RCC 7860 (cell line): Measurements from ENCODE around the gene PHF2.

Experiments
- DNase-seq: peaks from one replicate; pipeline ENCODE4 v3.0.0-alpha.2; 2015; ENCODE audit warnings: low spot score
- FAIRE-seq: peaks from 2 replicates; lab custom pipeline; 2012; peaks lifted over from hg19 to GRCh38; lab: Jason Lieb, UNC

PHF2 gene

DNA sequence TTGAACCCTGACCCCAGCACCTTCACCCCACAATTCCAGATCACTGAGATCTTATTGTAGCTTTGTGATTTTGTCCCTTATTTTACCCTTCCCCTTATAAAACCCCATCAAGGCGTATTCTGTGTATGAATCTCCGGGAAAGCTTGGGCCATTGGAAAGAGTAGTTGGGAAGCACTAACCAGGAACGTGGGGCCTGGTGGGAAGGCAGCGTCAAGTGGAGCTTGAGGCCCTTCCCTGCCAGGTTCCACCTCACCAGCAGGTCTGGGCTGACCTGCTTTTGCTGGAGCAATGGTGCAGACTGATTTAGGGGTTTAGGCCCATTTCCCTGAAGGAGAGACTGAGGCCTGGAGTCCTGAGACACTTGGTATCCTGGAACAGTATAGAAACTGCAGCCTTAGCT, 9.3 kb downstream of the PHF2 start:
- no peak for FAIRE-seq

GRCh38 chr9:93586290-93587057, 10.1 kb downstream of the PHF2 start:
- FAIRE-seq (no peak), DNase-seq (no peak)

More for the DNA sequence above, 9.3 kb downstream of the PHF2 start:
- no peak for DNase-seq

DNA sequence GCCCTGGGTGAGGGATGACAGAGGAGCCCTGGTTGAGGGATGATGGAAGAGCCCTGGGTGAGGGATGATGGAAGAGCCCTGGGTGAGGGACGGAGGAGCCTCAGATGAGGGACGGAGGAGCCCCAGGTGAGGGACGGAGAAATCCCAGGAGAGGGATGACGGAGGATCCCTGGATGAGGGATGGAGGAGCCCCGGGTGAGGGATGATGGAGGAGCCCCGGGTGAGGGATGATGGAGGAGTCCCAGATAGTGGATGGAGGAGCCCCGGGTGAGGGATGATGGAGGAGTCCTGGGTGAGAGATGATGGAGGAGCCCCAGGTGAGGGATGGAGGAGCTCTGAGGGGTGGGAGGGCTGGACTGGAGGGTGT, 10.9 kb downstream of the PHF2 start:
- DNase-seq (no peak), FAIRE-seq (no peak)

DNA sequence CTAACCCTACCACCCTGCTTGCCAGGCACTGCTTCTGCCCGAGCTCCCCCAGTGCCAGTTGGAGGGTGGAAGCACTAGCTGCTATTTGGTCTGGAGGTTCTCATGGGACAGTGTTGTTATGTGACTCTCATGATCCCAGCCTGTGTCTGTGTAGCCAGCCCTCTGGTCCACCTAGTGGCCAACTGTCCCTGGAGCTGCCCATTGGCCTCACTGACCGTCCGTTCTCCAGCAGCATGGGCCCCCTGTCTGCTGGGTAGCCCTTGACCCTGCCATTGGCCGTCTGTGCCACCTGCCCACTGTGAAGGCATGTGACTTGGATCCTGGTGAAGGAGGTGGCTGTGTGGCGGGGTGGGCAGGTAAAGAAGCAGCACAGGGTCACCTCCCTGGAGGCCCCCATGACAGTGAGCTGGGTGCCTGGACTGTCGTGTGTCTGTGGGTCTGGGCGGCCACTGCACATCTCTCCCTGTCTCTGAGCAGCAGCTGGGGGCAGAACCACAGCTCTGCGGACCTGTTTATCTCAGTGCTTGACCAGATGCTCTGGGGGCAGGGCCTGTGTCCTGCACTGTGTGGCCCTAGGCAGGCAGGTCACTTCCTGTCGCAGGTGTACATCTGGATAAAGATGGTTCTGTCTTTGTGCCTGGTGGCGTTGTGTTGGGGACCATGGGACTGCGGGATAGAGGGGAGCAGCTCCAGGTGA, 11.4 kb downstream of the PHF2 start:
- no peak for DNase-seq
- FAIRE-seq, result no peak

DNA sequence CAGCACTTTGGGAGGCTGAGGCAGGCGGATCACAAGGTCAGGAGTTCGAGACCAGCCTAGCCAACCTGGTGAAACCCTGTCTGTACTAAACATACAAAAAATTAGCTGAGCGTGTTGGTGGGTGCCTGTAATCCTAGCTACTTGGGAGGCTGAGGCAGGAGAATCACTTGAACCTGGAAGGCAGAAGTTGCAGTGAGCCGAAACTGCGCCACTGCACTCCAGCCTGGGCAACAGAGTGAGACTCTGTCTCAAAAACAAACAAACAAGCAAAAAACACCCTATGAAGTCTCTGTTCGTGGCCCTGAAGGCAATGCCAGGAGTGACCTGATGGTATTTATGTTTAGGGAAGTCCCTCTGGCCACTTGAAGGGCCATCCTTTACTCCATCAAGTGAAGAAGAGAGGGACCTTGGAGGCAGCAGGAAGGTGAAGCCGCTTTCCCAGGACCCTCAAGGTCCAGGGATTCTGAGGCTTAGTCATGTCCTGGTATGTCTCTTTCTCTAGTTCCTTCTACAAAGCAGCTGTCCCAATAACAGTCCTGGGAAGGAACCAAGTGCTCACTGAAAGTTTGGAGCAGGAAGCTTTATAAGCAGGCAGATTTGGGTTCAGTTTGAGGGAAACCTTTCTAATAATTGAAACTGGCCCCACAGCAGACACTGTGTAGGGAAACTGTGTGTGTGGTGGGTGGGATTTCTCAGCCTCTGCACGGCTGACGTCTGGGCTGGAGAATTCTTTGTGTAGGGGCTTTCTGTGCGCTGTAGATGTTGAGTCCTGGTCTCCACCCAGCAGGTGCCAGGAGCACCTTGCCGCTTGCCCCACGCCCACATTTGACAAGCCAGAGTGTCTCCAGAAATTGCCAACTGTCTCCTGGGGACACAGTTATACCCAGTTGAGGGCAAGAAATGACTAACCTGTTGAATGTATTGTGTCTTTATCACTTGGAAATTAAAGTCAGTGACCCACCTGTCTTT, 12.5 kb downstream of the PHF2 start:
- FAIRE-seq (no peak), DNase-seq (no peak)

GRCh38 chr9:93589688-93590087, 13.3 kb downstream of the PHF2 start:
- FAIRE-seq (no peak), DNase-seq (no peak)

- FAIRE-seq (no peak), DNase-seq (no peak)
Observed at GRCh38 chr9:93590609-93591234, 14.3 kb downstream of the PHF2 start.

DNA sequence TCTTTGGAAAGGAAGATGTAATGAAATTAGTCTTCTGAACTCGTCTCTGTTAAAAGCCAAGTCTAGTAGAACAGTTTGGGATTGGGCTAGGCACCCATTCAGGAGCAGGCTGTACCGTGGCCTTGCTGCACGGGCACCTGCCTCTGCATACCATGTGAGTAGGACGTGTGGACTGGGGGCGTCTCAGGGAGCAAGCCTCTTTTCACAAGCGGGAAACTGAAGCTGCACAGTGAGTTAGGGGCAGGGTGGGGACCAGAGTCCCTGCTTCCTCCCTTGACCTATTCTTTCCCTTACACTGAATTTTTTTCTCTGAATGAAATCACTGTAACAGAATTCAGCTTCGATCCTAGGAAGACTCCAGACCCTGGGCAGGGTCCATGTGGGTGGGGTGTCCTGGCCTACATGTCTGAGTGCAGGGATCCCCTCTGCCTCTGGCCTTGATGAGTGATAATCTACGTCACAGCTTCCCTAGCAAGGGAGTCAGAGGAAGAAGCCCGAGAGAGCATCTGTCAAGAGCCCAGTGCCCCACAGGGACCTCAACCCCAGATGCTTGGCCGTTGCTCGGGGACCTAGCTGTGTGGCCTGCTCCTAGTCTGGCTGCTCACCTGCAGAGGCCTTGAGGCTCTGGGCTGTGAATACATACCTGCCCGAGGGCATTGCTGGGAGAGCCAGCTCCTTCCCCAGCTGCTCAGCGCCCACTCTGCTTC, 15.1 kb downstream of the PHF2 start:
- FAIRE-seq, result no peak
- no peak for DNase-seq

- no peak for DNase-seq
- no peak for FAIRE-seq
Observed at GRCh38 chr9:93592008-93592642, 15.7 kb downstream of the PHF2 start.

- DNase-seq (no peak), FAIRE-seq (no peak)
Observed at GRCh38 chr9:93592643-93593021, 16.2 kb downstream of the PHF2 start.

DNA sequence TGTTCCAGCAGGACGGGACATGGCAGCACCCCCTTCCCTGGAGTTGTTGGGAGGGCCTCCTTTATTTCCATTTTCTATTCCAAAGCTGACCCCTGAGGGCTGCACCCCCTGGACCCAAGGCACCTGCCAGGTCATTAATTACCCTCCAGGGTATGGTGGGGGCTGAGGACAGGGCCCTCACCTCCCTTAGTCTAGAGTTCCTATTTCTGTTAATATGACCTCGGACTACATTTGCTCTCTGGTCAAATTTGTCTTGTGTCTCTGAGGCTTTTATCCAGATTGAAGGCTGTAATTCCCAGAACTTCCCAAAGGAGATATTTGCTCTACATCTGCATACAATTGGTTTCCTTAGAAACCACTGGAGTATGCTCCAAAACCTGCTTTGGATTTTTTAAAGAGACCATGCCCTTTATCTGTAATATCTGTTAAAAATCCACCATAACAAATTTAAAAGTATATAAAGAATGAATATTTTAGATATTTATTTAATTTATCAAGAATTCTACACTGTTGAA, 16.8 kb downstream of the PHF2 start:
- FAIRE-seq (no peak), DNase-seq (no peak)

GRCh38 chr9:93594041-93594756, 17.8 kb downstream of the PHF2 start:
- DNase-seq (no peak), FAIRE-seq (no peak)

GRCh38 chr9:93595461-93595860, 19.1 kb downstream of the PHF2 start:
- no peak for DNase-seq
- FAIRE-seq, result no peak

- DNase-seq (no peak), FAIRE-seq (no peak)
Observed at GRCh38 chr9:93595861-93596365, 19.5 kb downstream of the PHF2 start.

- FAIRE-seq (no peak), DNase-seq (no peak)
Observed at GRCh38 chr9:93596399-93596798, 20.0 kb downstream of the PHF2 start.

DNA sequence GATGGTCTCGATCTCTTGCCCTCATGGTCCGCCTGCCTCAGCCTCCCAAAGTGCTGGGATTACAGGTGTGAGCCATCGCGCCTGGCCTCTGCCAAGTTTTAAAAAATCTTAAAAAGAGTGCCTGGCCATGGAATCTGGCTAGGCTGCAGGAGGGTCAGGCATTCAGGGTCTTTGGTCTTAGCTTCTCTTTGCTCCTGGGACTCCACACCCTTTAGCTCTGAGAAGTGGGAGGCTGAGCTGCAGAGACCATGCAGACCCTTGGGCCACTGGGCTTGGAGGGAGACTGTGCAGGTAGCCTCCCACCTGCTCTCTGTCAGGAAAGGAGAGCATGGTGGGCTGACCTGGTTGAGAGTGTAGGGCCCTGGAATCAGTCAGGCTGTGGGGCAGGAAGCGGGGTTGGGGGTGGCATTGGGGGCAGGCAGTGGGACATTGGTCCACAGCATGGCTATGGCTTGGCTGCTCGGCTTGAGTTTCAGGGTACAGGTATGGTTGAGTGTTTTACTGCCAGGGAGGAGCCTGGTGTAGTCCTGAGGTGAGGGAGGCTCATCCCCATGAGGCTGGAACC, 20.8 kb downstream of the PHF2 start:
- no peak for DNase-seq
- FAIRE-seq, result no peak

DNA sequence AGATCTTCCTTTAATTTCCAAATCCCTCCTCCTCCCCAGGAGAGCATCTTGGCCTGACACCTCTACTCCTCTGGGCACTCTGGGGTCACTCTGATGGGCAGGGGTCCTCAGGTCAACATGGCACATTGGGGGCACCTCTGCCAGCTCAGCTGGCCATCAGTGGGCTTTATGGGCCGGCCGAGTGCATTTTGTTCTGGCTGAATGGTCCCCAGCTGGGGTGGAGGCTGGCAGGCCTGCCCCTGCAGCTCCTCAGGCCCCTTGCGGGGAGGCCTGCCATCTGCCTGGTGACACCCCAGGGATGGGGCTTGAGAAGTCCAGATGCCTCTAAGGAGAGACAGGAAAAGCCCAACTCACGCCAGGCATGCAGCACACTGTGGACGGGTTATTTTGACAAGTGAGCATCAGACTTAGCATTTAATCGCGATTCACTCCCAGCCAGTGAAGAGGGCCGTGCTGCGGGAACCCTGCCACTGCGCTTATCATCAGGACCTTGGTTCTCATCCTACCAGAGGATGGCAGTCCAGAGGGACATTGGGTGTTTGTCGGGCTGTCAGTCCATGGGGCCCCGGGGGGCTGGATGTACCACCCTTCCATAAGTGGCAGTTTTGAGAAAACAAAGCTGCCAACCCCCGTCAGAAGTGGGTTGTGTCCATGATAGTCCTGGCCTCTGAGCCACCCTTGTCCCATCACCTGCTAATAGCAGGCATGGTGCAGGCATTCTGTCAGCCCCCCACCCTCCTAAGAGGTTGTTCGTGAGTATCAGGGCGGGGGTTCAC, 21.7 kb downstream of the PHF2 start:
- DNase-seq, result no peak
- no peak for FAIRE-seq
